ENCODE measurements around the gene ALLC.
A peak's percentile ranks its signal among the peaks of the same experiment; 100 is the strongest.

Gene ALLC

DNA sequence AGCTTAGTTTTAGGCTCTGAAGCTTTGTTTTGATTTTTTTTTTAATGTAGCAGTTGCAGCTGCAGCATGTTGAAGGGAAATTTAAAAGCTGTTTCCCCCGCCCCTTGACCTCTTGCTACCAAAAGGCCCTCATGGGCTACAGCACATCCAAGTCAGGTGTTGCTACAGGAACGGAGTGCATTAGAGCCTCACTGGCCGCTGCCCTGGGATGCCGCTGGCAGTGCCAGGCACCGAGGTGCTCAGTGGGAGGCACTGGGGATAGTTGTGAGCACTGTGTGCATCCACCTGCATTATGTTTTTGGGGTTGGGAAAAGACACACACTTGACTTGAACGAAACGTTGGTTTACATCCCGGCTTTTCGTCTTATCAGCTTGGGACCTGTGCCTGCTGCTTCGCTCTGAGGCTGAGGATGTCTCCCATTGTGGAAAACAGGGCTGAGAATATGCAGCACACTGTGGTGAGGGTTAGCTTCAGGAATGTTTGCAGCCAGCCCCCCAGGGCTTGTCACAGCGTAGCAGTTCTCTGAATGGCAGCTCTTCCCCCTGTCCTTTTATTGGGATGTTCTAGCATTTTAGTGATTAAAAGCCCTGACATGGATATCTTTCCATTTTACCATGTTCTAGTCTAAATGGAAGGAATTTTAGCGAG lies 69.5 kb downstream of the ALLC start:
- no peak for DNase-seq

DNA sequence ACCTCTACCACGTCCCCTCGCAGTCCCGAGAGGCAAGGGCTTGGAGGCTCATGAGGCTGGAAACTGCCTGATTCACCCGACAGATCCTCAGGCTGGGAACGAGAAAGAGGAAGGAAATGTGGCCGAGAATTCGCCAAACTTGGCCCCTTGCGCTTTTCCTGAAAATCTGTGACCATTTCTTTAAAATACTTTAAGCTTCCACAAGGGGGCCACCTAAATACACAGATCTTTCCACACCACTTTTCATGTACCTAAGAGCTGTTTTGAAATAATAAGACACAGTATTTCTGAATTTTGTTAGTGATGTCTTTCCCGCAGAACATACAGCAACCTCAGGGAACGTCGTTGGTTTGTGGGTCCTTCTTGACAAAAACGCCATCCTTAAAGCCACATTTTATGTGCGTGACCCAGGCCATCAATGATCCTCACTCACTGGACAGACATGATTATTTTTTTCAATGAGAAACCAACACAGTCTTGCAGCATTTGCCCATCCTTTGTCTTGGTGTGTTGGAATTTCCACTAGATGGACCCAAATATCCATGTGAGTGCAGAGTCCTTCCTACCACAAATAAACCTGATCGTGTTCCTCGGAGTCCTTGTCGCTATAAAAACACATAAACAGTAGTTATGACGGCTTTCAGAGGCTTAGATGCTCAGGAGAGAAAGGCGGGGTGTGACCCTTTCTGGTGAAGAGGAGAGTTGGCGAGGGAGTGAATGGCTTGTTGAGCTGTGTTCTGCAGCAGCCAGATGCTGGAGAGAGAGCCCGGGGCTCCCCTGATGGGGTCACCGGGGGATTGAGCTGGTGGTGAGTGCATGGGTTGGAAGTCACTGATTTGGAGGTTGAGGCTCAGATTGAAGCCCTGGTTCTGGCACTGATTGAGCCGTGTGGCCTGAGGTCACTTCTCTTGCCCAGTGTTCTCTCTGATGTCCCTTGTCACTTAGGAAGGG lies 70.4 kb downstream of the ALLC start:
- peak in 1 of 2 experiments; percentile 29 for DNase-seq

DNA sequence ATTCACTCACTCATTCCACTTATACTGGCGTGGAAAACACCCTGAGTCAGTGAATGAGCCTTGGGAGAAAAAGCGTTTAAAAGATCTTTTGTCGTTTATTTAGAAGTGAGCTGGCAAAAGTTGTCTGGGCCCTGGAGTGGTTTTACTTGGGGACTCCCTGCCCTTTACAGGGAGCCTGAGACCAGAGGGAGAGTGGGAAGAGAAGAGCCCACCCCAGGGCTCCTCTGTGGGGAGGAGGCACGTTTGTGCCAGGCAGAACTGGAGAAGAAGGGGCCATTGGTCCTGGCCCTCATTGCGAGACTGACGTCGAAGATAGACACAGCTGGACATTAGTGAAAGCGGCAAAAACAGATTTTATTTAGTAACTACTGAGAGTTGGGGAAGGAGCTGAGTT lies 71.1 kb downstream of the ALLC start:
- DNase-seq: no peak

DNA sequence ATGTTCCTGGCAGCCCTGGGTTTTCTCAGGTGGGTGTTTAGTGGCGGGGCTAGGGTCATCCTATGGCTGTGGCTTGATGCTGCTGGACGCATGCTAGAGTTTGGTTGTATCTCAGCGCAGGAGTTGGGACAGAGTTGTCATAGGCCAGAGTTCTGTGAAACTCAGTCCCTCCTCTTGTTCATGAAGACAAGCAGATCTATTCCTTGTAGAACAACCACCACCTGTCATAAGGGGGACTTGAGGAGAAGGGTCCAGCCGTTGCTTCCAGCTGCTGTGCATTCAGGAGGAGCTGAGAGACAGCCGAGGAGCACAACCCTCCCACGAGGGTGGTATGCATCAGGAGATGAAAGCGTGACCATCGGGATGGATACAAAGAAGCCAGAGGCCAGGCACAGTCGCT lies 71.8 kb downstream of the ALLC start:
- DNase-seq: no peak

GRCh38 chr2:3730646-3731045 lies 72.6 kb downstream of the ALLC start:
- no peak for DNase-seq

DNA sequence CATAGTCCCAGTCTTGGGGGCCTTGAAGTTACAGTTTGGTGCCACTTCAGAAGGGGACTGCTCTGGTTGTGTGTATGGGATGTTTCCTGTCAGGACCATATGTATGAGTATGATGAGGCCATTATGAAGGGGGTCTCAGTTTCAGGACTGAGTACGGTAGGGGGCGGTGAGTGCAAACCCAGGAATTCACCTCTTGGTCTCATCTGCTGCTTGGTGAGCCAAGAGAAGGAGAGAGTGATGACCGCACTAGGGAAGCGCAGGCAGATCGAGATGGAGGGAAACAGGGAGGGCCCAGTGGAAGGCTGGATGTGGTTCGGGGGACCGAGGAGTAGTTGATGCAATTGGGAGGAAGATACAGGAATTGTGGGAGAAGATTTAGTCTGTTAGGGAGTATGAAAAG lies 73.8 kb downstream of the ALLC start:
- no peak for DNase-seq

DNA sequence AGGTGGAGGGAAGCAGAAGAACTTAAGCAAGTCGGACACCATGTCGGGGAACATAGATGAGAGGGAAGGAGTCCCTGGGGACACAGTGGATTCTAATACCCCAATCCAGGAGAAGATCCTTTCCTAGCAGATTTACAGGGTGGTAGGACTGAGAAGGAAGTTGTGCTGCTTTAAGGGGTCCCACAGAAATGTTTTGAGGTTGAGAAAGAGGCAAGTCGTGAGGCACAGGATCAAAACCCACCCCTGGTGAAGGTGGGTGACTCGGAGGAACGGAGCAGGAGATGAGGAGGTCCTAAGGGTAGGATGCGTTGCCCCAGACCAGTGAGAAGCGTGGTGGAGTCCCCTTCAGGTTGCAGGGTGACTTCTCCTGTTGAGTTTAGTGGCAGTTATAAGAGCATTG lies 78.1 kb downstream of the ALLC start:
- DNase-seq: no peak

- no peak for DNase-seq
Measured at GRCh38 chr2:3737128-3737527, 79.1 kb downstream of the ALLC start.

GRCh38 chr2:3738454-3738853 lies 80.5 kb downstream of the ALLC start:
- peak in 1 of 2 experiments; percentile 18 for DNase-seq

- DNase-seq: no peak
Measured at GRCh38 chr2:3739313-3739712, 81.3 kb downstream of the ALLC start.

- no peak for DNase-seq
Measured at GRCh38 chr2:3741396-3741795, 83.4 kb downstream of the ALLC start.

DNA sequence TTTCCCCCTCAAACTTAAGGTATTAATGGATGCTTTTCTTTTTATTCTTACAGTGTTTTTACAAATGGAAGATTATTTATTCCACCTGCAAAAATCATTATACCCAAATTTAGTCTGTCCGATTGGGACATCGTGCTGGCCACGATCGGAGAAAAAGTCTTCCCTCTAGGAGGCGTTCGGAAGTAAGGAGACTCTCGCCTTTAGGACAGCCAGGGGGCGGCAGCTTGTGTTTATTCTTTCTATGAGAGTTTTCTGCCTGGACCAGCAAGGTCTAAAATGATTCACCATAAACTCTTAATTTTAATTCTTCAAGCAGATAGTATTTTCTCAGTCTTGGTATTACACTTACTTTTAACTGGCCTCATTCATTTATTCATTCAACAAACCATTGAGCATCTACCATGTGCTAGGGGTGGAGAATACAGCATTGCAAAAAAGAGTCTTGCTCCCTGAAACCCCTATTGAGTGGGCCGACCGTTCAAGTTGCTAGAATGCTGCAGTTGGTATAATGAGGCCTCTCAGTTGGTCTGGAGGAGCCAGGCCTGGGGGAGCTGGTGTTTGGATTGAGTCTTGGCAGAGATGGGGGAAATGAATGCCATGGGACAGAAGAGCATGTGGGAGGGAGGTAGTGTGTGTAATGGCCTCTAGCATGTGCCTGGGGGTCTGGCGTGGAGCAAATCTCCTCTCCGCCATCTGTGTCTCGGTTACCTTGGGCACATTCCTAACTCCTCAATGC lies 84.0 kb downstream of the ALLC start:
- no peak for DNase-seq

DNA sequence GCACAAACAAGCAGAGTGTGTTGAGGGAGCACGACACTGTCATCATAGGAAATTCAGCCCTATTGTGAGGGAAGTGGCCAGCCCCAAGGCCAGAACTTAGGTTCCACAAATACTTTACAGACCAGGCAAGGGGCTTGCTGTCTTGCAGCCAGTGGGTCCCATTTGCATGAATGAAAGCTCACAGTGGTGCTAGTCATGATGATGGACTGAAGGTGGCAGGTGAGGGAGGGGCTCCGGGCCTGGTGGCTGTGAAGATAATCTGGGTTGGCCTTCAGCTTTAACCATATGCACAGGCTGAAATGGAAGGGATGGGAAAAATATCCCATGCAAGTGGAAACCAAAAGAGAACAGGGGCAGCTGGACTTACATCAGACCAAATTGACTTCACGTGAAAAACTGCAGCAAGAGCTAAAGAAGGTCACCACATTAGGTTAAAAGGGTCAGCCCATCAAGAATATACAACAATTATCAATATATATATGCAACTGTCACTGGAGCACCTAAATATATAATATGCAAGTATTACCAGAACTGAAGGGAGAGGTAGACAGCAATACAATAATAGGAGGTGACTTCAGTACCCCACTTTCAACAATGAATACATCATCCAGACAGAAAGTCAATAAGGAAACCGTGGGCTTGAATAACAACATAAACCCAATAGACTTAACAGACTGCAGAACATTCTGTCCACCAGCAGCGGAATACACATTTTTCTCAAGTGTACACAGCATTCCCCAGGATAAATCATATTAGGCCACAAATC lies 84.9 kb downstream of the ALLC start:
- no peak for DNase-seq

GRCh38 chr2:3743951-3744555 lies 86.1 kb downstream of the ALLC start:
- DNase-seq: no peak

- DNase-seq: no peak
Measured at GRCh38 chr2:3745920-3746319, 87.9 kb downstream of the ALLC start.

DNA sequence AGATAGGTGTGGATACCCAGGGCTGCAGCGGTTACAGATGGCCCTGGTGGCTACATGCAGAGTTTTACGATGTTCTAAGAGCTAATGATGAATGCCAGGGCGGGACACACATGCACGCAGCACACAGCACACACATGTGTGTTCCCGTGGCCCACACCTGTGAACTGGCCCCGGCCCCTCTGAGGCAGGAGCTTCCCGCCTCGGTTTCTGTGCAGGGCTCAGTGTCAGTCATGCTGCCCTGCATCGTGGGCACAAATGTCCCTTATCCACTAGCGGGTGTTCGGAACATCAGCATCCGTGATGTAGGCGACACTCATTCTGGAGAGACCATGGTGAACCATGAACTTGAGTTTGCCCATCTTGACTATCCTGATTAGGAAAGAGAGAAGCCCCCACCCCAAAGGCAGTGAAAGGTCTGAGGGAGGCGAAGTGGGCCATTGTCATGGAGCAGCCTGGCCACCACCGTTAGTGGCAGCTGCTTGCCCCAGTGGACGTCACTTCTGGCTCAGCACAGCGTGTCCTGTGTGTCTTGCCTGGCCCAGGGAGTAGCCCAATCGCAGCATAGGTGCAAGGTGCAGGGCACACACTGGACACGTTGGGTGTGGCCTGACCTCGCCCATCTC lies 89.1 kb downstream of the ALLC start:
- no peak for DNase-seq

DNA sequence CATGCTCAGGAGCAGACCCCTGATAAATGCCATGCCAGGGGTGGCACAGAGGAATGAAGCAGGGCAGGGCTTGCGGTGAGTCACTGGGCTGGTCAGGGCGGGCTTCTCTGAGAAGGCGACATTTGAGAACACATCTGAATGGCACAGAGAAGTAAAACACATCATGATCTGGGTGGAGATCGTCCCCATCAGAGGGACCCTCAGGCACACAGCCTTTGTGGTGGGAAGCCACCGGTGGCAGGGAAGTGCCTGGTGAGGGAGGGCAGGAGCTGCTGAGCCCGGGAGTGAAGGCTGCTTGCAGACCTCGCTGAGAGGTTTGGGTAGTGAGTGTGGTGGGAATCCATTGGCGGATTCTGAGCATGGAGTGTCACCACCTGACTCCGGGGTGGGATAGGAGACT lies 89.8 kb downstream of the ALLC start:
- no peak for DNase-seq

GRCh38 chr2:3749201-3749600 lies 91.2 kb downstream of the ALLC start:
- no peak for DNase-seq

GRCh38 chr2:3751251-3751650 lies 93.3 kb downstream of the ALLC start:
- DNase-seq: no peak

GRCh38 chr2:3751806-3752205 lies 93.8 kb downstream of the ALLC start:
- no peak for DNase-seq
